ENCODE results near the gene RAB3A. TPM values are rescaled to one million over a fixed set of nuclear protein-coding genes. Genes with fewer than 3 reads are reported as not detected.
A peak's percentile ranks its signal among the peaks of the same experiment; 100 is the strongest.

The RAB3A gene
- total and polyA plus RNA-seq, 9 of the 15 experiments (the other 6 are each of a cell fraction or from before 2014, with no cell fraction given): 0.17 to 5.1 (median 0.90) TPM; not detected in 1

DNA sequence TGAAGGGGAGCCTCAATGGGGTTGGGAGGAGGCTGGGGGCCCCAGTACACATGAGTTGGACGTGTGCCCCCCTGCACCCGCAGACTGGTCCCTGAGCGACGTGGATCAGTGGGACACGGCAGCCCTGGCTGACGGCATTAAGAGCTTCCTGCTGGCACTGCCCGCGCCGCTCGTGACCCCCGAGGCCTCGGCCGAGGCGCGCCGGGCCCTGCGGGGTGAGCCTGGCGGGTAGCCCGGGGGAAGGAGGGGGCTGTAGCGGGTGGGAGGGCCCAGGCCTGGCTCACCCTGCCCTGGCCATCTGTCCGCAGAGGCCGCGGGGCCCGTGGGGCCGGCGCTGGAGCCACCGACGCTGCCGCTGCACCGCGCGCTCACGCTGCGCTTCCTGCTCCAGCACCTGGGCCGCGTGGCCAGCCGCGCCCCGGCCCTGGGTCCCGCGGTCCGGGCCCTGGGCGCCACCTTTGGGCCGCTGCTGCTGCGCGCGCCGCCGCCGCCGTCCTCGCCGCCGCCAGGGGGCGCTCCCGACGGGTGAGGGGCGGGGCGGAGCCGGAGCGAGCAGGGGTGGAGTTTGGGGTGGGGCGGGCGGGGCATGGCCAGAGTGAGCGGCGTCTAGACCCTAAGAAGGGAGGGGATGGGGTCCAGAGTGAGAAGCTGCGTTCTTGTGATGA is 42.7 kb downstream of the RAB3A start (continued):
- no peak for TF ChIP-seq MLLT1 (IDR thresholded peaks at IDR 0.05)
- TF ChIP-seq TAF9B (IDR thresholded peaks at IDR 0.05; ENCODE audit: partially characterized antibody): no peak
- TF ChIP-seq, protein P1, sequence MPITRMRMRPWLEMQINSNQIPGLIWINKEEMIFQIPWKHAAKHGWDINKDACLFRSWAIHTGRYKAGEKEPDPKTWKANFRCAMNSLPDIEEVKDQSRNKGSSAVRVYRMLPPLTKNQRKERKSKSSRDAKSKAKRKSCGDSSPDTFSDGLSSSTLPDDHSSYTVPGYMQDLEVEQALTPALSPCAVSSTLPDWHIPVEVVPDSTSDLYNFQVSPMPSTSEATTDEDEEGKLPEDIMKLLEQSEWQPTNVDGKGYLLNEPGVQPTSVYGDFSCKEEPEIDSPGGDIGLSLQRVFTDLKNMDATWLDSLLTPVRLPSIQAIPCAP (CRISPR knock-in tag; IDR thresholded peaks at IDR 0.05; ENCODE audit: borderline replicate concordance): no peak
- TF ChIP-seq, protein P2, sequence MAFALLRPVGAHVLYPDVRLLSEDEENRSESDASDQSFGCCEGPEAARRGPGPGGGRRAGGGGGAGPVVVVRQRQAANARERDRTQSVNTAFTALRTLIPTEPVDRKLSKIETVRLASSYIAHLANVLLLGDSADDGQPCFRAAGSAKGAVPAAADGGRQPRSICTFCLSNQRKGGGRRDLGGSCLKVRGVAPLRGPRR (CRISPR knock-in tag; IDR thresholded peaks at IDR 0.05): no peak
- TF ChIP-seq ZBTB5 (IDR thresholded peaks at IDR 0.05): no peak
- TF ChIP-seq CXXC5 (CRISPR knock-in tag; IDR thresholded peaks at IDR 0.05): peak; percentile 83
- no peak for TF ChIP-seq MBD2 (IDR thresholded peaks at IDR 0.05; ENCODE audit: borderline replicate concordance, low read depth)
- no peak for TF ChIP-seq THRAP3 (IDR thresholded peaks at IDR 0.05; ENCODE audit: borderline replicate concordance)
- peak in 1 of 2 experiments; percentile 69; a peak in 1 of 4 replicates for TF ChIP-seq SIN3A (IDR thresholded peaks at IDR 0.05; ENCODE audit: borderline replicate concordance in 2 of 2, control insufficient read depth in 1 of 2, low read depth in 2 of 2, low read length in 2 of 2)
- peak in 1 of 2 experiments; percentile 39; a peak in 2 of 4 replicates for TF ChIP-seq MAZ (CRISPR knock-in tag; conservative IDR thresholded peaks at IDR 0.05 in 1 of 2, IDR thresholded peaks at IDR 0.05 in 1 of 2)
- no peak for TF ChIP-seq MEF2A (IDR thresholded peaks at IDR 0.05; ENCODE audit: control insufficient read depth, low read depth, low read length)
- peak; percentile 2; the same call in 1 of the 2 replicates for TF ChIP-seq REST (IDR thresholded peaks at IDR 0.05; ENCODE audit: borderline replicate concordance)
- 0 out of 2 replicates have a peak, but pooled peaks have one; percentile 50 for TF ChIP-seq REST (CRISPR knock-in tag; IDR thresholded peaks at IDR 0.05; ENCODE audit: low read depth)
